ENCODE data around the gene GAS7.

GAS7 gene

DNA sequence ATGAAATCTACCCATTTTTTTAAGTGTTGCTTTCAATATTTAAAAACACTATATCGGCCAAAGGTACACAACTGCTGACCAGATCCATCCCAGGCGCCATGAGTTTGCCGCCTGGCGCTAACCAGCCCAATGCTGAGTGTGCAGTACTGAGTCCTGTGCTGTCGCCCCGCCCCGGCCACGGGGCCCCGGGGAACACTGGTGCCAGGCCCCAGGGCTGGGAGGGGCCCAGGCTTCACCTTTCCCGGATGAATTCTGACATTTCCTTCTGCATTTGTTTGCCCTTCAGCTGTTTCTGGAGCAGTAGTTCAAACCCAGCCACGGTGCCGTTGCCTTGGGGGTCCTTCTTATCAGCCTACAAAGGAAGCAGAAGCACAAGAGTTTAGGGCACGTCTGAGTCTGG is 255.5 kb downstream of the GAS7 start:
- TF ChIP-seq CTCF (conservative IDR thresholded peaks at IDR 0.05; ENCODE audit: low read depth, low read length) = no peak
- H3K4me3 ChIP-seq (ENCODE audit: low read depth, low read length) = no peak overlapping the region
- no peak for DNase-seq (ENCODE audit: low read depth)

DNA sequence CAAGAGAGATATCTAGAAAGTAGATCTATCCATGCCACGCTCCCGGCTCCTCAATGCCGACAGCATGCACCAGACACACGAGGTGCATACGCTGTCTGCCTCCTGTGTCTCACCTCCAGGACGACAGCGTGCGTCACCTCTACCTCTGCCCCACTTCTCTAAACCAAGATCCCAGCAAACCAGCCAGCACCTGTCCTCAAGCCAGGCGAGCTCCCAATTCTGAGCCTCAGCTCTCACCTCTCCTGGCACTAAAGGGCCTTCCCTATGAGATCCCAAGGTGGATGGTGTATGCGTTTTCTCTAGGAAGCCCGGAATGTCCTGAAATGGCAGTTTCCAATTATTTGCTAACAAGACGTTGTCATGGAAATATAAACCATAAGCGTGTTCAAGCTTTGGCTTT is 257.1 kb downstream of the GAS7 start:
- TF ChIP-seq CTCF (conservative IDR thresholded peaks at IDR 0.05; ENCODE audit: low read depth, low read length) = no peak
- DNase-seq (ENCODE audit: low read depth) = no peak
- H3K4me3 ChIP-seq (ENCODE audit: low read depth, low read length) = no peak overlapping the region

GRCh38 chr17:9940841-9941240 is 257.6 kb downstream of the GAS7 start:
- DNase-seq (ENCODE audit: low read depth) = no peak
- TF ChIP-seq CTCF (conservative IDR thresholded peaks at IDR 0.05; ENCODE audit: low read depth, low read length) = no peak
- H3K4me3 ChIP-seq (ENCODE audit: low read depth, low read length) = no peak overlapping the region

GRCh38 chr17:9938764-9939163 is 259.6 kb downstream of the GAS7 start:
- no peak overlapping the region for H3K4me3 ChIP-seq (ENCODE audit: low read depth, low read length)
- DNase-seq (ENCODE audit: low read depth) = no peak
- no peak for TF ChIP-seq CTCF (conservative IDR thresholded peaks at IDR 0.05; ENCODE audit: low read depth, low read length)

DNA sequence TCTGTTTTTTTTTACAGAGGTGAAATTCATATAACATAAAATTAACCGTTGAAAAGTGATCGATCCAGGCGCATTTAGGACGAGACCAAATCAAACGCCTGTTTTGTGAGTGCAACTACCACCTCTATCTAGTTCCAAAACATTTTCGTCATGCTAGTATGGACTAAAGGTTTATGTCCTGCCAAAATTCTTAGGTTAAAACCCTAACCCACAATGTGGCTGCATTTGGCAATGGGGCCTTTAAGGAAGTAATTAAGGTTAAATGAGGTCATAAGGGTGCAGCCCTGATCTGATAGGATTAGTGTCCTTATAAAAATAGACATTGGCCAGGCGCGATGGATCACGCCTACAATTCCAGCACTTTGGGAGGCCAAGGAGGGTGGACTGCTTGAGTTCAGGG is 260.5 kb downstream of the GAS7 start:
- no peak for DNase-seq (ENCODE audit: low read depth)
- H3K4me3 ChIP-seq (ENCODE audit: low read depth, low read length) = no peak overlapping the region
- no peak for TF ChIP-seq CTCF (conservative IDR thresholded peaks at IDR 0.05; ENCODE audit: low read depth, low read length)

GRCh38 chr17:9937241-9937761 is 261.1 kb downstream of the GAS7 start:
- DNase-seq (ENCODE audit: low read depth) = peak; percentile 44
- no peak for TF ChIP-seq CTCF (conservative IDR thresholded peaks at IDR 0.05; ENCODE audit: low read depth, low read length)
- H3K4me3 ChIP-seq (ENCODE audit: low read depth, low read length) = no peak overlapping the region

DNA sequence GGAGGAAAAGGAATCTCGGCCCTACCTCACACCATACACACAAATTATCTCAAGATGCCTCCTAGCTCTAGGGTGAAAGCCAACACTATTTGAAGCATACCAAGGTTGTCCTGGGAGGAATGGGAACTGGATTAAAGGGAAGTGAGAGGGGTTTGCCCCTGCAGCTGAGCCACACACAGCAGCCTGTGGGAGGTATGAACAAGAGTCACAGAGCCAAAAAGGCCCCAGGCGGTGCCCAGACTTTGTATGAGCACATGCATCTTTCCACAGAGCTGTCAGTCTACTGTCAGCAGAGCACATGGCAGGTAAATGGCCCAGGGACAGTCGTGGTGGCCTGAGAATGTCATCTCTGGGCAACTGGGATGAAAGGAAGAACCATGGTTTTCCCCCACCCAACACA is 262.3 kb downstream of the GAS7 start:
- DNase-seq (ENCODE audit: low read depth) = no peak
- no peak overlapping the region for H3K4me3 ChIP-seq (ENCODE audit: low read depth, low read length)
- TF ChIP-seq CTCF (conservative IDR thresholded peaks at IDR 0.05; ENCODE audit: low read depth, low read length) = no peak

All from choroid plexus epithelial cell (primary cell).